Stimulated activated naive CD8-positive, alpha-beta T cell treated with anti-CD3 and anti-CD28 coated beads, Interleukin-15, amount 100 ng/mL, for 72 hours (primary cell): Measurements from ENCODE around the gene TTC16.
A peak's percentile ranks its signal among the peaks of the same experiment; 100 is the strongest.

Experiments used
- ATAC-seq: fragments of 150-1000 bp; cut with Tn5 transposase; 2 replicates; pipeline ENCODE4 v1.10.0; 2021; ENCODE audit warnings: mild to moderate bottlenecking, moderate library complexity
- DNase-seq, 2 donors: peaks; one replicate each; pipeline ENCODE4 v3.0.0; 2021 to 2022
- H3K27ac Mint-ChIP-seq, 2 donors: one replicate each; pipeline ENCODE4 v1.8.0; 2022; ENCODE audit warnings: mild to moderate bottlenecking in 2 of 2, mixed read lengths in 2 of 2, moderate library complexity in 2 of 2
- H3K27me3 Mint-ChIP-seq: one replicate; pipeline ENCODE4 v1.8.0; 2022; ENCODE audit warnings: mixed read lengths
- H3K4me1 Mint-ChIP-seq: one replicate; pipeline ENCODE4 v1.8.0; 2022; ENCODE audit warnings: mild to moderate bottlenecking, mixed read lengths
- H3K4me3 Mint-ChIP-seq, 2 donors: one replicate each; pipeline ENCODE4 v1.8.0; 2022; ENCODE audit warnings: mild to moderate bottlenecking in 2 of 2, mixed read lengths in 2 of 2, moderate library complexity in 1 of 2
- H3K9me3 Mint-ChIP-seq, 2 donors: one replicate each; pipeline ENCODE4 v1.8.0; 2022; ENCODE audit warnings: mixed read lengths in 2 of 2

Gene TTC16, protein sequence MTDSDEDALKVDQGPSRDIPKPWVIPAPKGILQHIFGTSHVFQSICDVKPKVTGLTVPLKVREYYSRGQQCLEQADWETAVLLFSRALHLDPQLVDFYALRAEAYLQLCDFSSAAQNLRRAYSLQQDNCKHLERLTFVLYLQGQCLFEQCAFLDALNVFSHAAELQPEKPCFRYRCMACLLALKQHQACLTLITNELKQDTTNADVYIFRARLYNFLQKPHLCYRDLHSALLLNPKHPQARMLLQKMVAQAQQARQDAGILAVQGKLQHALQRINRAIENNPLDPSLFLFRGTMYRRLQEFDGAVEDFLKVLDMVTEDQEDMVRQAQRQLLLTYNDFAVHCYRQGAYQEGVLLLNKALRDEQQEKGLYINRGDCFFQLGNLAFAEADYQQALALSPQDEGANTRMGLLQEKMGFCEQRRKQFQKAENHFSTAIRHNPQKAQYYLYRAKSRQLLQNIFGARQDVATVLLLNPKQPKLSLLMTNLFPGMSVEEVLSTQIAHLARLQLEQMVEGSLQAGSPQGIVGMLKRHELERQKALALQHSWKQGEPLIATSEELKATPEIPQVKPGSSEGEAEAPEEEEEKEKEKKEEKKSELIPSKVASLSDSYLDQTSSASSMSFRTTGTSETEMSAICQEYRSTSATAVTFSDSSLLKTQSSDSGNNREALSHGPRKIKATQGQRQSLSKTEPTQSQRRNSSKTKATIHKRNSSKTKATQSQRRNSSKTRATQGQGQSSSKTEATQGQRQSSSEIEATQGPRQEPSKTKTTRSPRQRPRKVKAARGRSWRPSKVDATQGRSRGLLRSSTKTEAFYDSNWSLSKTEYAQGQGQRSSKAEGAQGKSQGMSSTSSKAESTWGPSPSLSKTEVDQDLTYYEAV

DNA sequence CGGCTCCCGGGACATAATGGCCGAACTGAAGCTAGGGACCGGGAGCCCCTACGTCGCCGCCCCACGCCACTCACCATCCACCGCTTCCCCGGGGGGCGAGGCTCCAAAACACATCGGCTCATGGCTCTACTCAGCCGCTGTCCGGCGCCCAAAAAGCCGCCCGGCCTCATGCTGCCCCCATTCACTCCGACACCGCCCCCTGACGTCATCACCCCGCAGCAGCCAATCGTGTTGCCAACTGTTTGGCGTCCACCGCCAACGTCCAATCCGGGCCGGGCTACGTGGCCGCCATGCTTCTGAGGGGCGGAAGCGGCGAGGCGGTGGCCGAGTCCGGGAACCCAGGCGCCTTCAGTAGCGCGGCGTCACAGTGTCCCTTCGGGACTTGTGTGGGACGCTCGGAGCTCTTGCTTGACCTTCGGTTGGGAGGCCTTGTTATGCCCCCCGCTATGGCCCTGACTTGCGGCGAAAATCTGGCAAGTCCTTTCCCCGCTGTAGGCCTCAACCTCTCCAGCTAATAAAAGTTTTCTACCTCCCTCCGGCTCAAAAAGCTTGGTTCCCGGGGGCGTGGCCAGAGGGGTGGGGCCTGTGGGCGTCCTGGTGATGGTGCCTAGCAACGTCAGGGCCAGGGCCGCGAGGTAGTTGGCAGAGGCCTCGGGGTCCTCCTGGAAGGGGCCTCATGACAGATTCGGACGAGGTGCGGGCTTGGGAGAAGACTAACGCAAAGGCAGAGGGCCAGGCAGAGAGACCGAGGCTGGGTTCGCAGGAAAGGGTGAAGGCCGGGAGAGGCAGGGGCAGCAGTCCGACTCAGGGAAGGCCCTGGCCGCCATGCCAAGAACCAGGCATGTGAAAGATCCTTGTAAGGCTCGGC, at the start of gene TTC16, which contains the start of gene PTRH1:
Gene TTC16 (plus strand): TSS at position 610 of the 868 bp plus-strand sequence. CDS start 67 bp downstream, at position 677.
Gene PTRH1 (minus strand): TSS at position 194 of the 868 bp plus-strand sequence. CDS start 24 bp downstream, at position 170.
- peak; percentile 96 for DNase-seq
- Mint-ChIP-seq H3K27me3 (no peaks in the 10 kb centered on the region), H3K4me3 (peak within 1 kb of the TSS; percentile 98 to 99), H3K27ac (peak within 1 kb of the TSS; percentile 97 to 99), H3K4me1 (peaks cover 65% of the 10 kb centered on the region), H3K9me3 (no peaks in the 10 kb centered on the region)
- peak; percentile 94 for ATAC-seq

DNA sequence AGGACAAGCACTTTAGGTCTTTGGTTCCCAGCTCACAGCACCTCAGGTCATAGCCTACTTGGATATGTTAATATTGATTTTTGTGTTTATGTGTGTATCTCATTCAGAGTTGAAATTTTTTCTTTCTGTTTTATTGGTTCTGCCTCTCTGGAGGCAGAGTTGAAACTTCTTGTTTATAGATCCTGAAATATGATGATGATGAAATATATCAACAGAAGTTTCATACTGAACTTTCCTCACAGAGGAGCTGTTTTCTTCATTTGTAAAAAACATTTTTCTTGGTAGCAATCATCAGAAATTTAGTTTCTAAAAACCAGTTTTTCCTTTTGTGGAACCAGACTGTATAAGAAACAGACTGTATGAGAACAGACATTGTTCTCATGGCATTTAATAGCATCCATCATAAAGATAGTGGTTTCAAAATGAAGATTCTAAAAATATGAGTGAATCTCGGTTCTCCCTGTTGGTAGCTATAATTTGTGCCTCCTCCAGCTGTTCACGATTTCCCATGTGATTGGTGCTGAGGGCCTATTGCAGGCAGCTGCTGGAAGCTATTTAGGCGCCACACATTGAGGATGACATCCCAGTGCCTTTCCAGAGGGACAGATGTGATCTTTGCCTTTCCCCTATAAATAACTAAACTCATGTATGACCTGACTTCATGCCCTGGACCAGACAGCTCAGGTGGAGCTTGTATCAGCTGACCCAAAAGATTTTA, 48.6 kb upstream of the TTC16 start:
- ATAC-seq (no peak), DNase-seq (no peak)
- Mint-ChIP-seq H3K27ac (no peak overlapping the region), H3K9me3 (no peaks in the 10 kb centered on the region), H3K27me3 (no peaks in the 10 kb centered on the region), H3K4me3 (no peak overlapping the region), H3K4me1 (no peaks in the 10 kb centered on the region)

DNA sequence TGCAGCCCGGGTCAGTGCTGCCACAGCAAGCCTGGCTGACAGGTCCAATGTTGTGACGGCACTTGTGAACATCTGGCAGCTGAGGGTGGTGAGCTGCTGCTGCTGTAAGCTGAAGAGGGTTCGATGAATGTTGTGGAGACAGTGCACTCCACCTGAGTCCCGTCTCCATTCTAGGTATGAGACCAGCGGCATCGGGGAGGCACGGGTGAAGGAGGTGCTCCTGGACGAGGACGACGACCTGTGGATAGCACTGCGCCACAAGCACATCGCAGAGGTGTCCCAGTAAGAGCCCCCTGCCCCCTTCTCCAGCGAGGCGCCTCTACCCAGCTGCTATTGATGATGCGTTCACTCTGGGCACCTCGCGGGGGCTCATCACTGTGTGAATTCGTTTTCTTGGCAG, 48.0 kb upstream of the TTC16 start:
- ATAC-seq (no peak), DNase-seq (no peak)
- H3K4me1 Mint-ChIP-seq = no peaks in the 10 kb centered on the region
- H3K27me3 Mint-ChIP-seq = no peaks in the 10 kb centered on the region
- H3K4me3 Mint-ChIP-seq = no peak overlapping the region
- no peaks in the 10 kb centered on the region for H3K9me3 Mint-ChIP-seq
- H3K27ac Mint-ChIP-seq = no peak overlapping the region

DNA sequence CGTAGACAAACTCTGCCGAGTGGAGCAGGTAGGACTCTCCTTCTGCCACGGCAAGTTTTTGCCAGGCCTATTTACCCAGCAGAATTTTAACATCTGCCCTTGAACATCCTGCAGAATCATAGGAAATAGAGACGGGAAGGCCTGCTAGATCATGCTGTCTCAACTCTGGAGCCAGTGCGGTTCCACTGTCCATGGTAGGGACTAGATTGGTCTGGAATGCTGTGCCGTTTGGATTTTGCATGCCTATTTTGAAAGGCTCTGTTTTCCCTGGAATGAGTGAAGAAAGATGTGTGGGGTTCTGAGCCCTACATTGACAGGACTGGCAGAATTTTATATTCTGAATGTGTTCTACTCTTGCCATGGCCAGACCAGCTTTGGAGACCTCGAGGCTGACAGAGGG, 42.6 kb upstream of the TTC16 start:
- H3K9me3 Mint-ChIP-seq = no peaks in the 10 kb centered on the region
- no peak for DNase-seq
- no peaks in the 10 kb centered on the region for H3K4me1 Mint-ChIP-seq
- ATAC-seq = no peak
- no peak overlapping the region for H3K27ac Mint-ChIP-seq
- H3K27me3 Mint-ChIP-seq = no peaks in the 10 kb centered on the region
- H3K4me3 Mint-ChIP-seq = no peak overlapping the region

DNA sequence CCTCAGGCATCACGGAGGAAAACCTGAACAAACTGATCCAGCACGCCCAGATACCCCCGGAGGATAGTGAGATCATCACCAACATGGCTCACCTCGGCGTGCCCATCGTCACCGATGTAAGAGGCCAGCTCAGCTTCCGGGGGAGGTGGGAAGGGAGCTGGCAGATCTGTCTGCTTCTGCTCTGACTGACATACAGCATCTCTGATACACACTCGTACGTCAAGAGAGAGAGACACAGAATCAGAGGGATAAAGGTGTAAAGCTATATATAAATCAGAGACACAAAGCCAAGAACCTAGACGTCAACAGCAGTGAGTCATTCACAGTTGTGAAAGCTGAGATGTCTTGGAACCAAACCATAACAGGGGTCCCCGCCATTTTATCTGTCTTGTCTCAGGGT, 39.2 kb upstream of the TTC16 start:
- Mint-ChIP-seq H3K4me1 (no peaks in the 10 kb centered on the region), H3K4me3 (no peak overlapping the region), H3K27me3 (no peaks in the 10 kb centered on the region), H3K27ac (no peak overlapping the region), H3K9me3 (no peaks in the 10 kb centered on the region)
- no peak for DNase-seq
- ATAC-seq = no peak

DNA sequence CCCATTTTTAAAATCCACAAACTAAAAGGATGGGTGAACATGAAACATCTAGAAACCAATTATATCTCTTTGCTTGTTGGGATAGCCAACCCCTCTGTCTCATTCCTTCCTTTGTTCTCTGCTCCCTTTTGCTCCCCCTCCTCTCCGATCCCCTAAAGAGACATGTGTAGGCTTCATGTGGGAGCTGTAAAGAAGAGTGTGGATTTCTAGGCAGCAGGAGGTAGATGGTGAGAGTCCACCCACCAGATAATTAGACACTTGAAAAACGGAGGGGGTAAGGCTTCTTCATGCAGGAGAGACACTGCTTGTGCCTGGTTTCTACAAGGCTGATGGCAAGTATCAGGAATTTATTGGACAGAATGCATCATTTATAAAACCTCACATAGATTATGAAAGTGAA, 36.4 kb upstream of the TTC16 start:
- no peaks in the 10 kb centered on the region for H3K27me3 Mint-ChIP-seq
- no peaks in the 10 kb centered on the region for H3K9me3 Mint-ChIP-seq
- DNase-seq (no peak), ATAC-seq (no peak)
- no peak overlapping the region for H3K27ac Mint-ChIP-seq
- H3K4me3 Mint-ChIP-seq = no peak overlapping the region
- H3K4me1 Mint-ChIP-seq = no peaks in the 10 kb centered on the region

DNA sequence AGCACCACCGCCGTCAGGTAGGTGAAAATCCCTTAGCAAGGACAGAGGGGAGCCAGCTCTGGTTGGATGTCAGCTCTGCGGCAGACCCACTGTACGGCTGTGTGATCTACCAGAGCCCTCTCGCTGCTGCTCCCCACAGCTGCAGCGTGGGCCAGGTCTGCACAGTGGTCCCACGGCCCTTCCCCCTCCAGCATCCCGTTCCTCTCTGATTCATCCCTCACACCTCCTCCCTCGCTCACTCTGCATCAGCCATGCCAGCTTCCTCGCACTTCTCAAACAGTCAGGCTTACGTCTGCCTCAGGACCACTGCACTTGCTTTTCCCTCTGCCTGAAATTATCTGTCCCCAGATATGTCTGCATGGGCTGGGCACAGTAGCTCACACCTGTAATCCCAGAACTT, 35.7 kb upstream of the TTC16 start:
- Mint-ChIP-seq H3K4me1 (no peaks in the 10 kb centered on the region), H3K27me3 (no peaks in the 10 kb centered on the region), H3K4me3 (no peak overlapping the region), H3K27ac (no peak overlapping the region), H3K9me3 (no peaks in the 10 kb centered on the region)
- DNase-seq = no peak
- no peak for ATAC-seq

DNA sequence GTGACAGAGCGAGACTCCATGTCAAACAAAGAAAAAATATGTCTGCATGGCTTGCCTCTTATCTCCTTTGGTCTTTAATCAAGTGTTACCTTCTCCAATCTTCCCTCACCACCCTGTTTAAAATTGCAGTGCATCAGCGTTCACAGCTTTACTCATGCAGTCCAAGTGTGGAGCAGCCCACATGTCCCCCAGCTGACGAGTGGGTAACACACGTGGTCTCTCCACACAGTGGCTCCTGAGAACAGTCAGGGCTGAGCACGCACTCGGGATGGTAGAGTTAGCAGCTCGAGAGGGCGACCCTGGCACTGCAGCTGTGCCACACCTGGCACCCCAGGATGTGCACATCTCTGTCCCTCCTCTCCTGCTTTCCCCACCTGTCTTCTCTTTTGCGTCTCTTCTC, 35.0 kb upstream of the TTC16 start:
- Mint-ChIP-seq H3K27ac (no peak overlapping the region), H3K4me3 (no peak overlapping the region), H3K27me3 (no peaks in the 10 kb centered on the region), H3K9me3 (no peaks in the 10 kb centered on the region), H3K4me1 (no peaks in the 10 kb centered on the region)
- no peak for DNase-seq
- ATAC-seq = no peak

DNA sequence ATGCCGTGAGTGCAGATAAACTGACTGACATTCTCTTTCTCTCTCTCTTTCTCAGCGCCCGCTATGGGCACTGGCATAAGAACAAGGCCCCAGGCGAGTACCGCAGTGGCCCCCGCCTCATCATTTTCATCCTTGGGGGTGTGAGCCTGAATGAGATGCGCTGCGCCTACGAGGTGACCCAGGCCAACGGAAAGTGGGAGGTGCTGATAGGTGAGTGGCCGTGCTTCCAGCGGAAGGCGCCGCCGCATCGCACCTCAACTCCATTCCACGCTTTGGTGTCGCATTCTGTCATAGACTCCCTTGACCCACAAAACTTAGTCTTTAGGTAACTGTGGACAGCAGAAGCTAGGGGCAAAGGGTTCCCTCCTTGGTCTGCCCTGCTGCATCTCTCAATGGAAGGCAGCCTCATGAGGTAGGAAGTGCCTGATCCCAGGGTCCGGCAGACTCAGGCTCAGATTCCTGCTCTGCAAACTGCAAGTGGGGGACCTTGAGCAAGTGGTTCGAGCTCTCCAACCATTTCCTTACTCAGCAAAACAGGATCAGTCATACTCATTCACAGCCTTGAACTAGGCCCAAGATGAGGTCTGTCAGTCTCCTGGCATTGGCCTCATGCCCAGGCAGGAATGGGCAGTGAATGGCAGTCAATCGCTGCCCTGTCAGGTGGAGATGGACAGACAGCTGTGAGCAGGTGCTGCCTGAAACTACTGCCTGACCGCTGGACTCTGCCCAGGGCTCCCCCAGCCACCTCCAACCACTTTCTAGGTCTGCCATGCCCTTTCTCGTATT, 33.3 kb upstream of the TTC16 start:
- H3K4me1 Mint-ChIP-seq = no peaks in the 10 kb centered on the region
- DNase-seq = no peak
- H3K27me3 Mint-ChIP-seq = no peaks in the 10 kb centered on the region
- H3K27ac Mint-ChIP-seq = peak overlapping the region in 1 of 2 donors; percentile 22
- no peaks in the 10 kb centered on the region for H3K9me3 Mint-ChIP-seq
- H3K4me3 Mint-ChIP-seq = no peak overlapping the region
- ATAC-seq = no peak

DNA sequence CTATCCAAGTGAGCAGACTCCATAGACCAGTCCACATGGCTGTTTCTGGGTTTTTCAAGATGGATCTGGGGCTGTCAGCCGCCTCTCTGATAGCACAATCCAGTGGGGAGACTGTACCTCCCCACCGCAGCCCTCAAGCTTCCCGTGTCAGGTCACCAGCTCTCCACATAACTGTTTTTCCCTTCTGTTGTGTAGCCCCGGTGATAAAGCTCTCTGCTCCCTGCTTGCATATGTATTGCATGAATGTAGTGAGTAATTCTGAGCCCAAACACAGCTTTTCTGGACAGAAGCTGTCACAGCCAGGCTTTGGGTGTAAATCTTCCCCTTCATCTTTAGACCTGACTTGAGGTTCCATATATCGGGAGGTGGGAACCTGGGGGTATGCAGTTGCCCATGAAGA, 32.2 kb upstream of the TTC16 start:
- Mint-ChIP-seq H3K9me3 (no peaks in the 10 kb centered on the region), H3K4me1 (no peaks in the 10 kb centered on the region), H3K4me3 (no peak overlapping the region), H3K27me3 (no peaks in the 10 kb centered on the region), H3K27ac (peak overlapping the region in 1 of 2 donors; percentile 66)
- DNase-seq = no peak
- no peak for ATAC-seq

DNA sequence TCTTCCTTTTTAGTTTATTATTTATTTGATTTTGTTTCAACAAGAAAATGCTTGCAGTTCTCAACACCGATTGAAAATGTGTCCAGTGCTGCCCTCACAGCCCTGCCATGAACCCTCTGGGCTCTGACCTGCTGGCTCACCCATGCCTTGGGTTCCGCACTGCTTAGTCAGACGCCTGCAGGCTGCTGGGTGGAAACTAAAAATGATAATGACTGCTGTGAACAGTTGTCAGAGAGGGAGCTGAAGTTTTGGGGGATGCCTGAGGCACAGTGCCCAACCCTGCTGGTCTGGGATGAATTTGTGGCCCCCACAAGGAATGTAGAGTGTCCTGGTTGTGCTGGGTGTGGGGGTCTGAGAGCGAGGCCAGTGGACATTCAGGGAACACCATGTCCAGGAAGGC, 31.3 kb upstream of the TTC16 start:
- no peaks in the 10 kb centered on the region for H3K4me1 Mint-ChIP-seq
- no peak overlapping the region for H3K27ac Mint-ChIP-seq
- DNase-seq (no peak), ATAC-seq (no peak)
- no peak overlapping the region for H3K4me3 Mint-ChIP-seq
- H3K27me3 Mint-ChIP-seq = no peaks in the 10 kb centered on the region
- H3K9me3 Mint-ChIP-seq = no peaks in the 10 kb centered on the region

DNA sequence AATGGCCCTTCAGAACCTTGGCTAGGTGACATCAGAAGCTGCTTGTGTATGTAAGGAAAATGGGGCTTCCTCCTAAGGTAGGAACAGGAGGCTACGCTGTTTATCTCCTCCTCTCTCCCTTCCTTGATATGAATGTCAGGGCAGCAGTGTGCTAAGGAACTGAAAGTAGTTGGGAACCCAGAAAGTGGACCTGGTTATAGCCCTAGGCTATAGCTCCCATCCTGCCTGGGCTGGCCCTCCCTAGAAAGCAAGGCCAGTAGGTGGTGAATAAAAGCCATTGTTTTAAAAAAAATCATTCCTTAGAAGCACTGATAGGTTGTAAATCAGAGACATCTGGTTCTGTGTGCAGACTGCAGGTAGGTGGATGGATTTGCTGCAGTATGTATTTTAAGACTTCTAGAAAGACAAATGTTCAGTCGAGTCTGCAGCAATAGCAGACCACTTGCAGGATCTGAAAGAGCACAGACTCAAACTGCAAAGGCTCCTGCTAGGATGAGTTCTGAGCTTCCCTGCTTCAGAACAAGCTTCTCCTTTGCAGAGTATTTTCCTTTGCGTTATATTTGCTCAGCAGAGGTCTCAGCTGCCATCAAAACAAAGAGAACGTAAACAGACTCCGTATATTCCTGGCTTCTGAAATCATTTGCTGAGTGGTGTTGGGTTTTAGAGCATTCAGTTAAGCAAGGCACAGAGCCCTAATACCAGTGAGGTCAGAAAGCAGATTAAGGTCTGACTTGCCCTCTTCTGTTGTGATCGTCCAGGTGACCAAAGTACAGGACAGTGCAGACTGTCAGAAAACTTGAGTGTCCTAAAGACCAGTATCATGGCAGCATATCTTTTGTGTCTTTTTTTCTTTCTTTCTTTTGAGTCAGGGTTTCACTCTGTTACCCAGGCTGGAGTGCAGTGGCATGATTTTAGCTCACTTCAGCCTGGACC, 29.2 kb upstream of the TTC16 start:
- Mint-ChIP-seq H3K4me3 (no peak overlapping the region), H3K4me1 (no peaks in the 10 kb centered on the region), H3K27me3 (no peaks in the 10 kb centered on the region), H3K27ac (no peak overlapping the region), H3K9me3 (no peaks in the 10 kb centered on the region)
- DNase-seq (no peak), ATAC-seq (no peak)

DNA sequence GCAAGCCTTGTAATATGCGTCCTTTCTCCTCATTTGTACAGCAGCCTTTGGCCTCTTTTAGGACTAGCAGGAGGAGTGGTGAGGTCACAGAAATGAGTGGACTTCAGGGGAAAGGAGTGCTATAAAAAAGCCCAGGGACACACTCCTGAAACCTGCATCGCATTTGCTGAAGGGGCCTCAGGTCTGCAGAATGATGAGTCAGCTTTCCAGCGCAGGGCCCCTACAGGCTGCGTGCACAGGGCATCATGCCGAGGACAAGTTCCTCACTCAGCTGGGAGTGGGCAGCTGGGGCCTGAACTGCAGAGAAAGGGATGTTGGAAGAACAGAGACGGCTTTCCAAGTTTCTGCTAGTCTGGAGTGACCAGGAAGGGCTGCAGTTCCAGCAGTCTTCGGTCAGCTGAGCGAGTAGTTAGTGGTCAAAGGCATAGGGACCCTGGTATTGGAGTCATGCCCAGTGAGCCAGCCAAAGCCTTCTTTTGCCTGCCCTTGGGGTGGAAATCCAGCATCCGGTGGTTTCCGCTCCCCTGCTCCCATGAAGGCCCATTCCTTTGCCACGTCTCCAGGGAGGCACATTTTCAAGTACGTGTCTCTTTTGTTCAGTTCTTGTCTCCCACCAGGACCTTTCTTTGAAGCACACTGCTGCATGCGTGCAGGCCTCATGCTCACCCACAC, 26.4 kb upstream of the TTC16 start:
- H3K4me3 Mint-ChIP-seq = no peak overlapping the region
- DNase-seq = no peak
- H3K9me3 Mint-ChIP-seq = no peaks in the 10 kb centered on the region
- no peaks in the 10 kb centered on the region for H3K4me1 Mint-ChIP-seq
- no peak overlapping the region for H3K27ac Mint-ChIP-seq
- no peaks in the 10 kb centered on the region for H3K27me3 Mint-ChIP-seq
- no peak for ATAC-seq
